ENCODE results near the gene CRELD2.

Gene CRELD2

DNA sequence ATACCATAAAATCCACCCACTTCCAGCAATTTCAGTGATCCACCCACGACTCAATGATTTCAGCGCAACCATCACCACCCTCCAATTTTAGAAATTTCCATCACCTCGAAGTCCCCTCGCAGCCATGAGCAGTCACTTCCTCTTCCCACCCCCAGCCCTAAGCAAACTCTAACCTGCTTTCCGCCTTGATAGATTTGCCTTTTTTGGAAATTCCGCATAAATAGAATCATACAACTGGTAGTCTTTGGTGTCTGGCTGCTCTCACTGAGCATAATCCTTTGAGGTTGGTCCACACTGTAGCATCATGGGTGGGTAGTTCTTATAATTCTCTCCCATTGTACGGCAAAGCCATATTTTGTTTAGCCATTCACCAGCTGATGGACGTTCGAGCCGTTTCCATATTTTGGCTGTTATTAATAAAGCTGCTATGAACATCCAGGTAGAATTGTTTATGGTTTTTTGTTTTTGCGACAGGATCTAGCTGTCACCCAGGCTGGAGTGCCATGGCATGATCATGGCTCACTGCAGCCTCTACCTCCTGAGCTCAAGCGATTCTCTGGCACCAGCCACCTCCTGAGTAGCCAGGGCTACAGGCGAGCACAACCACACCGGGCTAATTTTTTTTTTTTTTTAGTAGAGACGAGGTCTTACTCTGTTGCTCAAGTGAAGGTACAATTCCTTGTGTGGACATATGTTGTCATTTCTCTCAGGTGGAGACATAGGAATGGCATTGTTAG lies 58.2 kb downstream of the CRELD2 start:
- Histone ChIP-seq H3K79me2 (ENCODE audit: insufficient read depth, low read length) (no peaks in the 10 kb centered on the region), H3K9ac (ENCODE audit: low read length) (no peak overlapping the region), H3K27ac (ENCODE audit: low read depth, low read length, poor library complexity, severe bottlenecking) (peak overlapping the region; percentile 5), H3F3A (ENCODE audit: insufficient read depth, low read length) (no peaks in the 10 kb centered on the region; the same call in 1 of the 2 replicates), H3K4me1 (ENCODE audit: insufficient read depth, low read length, severe bottlenecking) (peaks cover 16% of the 10 kb centered on the region), H3K4me3 (ENCODE audit: low read depth, low read length, poor library complexity, severe bottlenecking) (no peak overlapping the region), H2AFZ (ENCODE audit: low read length) (no peak overlapping the region), H3K9me3 (ENCODE audit: low read length) (peaks cover 6% of the 10 kb centered on the region; the same call in 1 of the 2 replicates), H4K20me1 (ENCODE audit: insufficient read depth, low read length) (no peaks in the 10 kb centered on the region), H3K9me2 (ENCODE audit: low read depth, low read length) (no peaks in the 10 kb centered on the region), H3K36me3 (ENCODE audit: insufficient read depth, low read length) (no peaks in the 10 kb centered on the region; the same call in 1 of the 2 replicates), H3K27me3 (ENCODE audit: insufficient read depth, low read length) (no peaks in the 10 kb centered on the region), H3K4me2 (ENCODE audit: low read length) (no peak overlapping the region)
- TF ChIP-seq, protein P1, sequence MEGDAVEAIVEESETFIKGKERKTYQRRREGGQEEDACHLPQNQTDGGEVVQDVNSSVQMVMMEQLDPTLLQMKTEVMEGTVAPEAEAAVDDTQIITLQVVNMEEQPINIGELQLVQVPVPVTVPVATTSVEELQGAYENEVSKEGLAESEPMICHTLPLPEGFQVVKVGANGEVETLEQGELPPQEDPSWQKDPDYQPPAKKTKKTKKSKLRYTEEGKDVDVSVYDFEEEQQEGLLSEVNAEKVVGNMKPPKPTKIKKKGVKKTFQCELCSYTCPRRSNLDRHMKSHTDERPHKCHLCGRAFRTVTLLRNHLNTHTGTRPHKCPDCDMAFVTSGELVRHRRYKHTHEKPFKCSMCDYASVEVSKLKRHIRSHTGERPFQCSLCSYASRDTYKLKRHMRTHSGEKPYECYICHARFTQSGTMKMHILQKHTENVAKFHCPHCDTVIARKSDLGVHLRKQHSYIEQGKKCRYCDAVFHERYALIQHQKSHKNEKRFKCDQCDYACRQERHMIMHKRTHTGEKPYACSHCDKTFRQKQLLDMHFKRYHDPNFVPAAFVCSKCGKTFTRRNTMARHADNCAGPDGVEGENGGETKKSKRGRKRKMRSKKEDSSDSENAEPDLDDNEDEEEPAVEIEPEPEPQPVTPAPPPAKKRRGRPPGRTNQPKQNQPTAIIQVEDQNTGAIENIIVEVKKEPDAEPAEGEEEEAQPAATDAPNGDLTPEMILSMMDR (IDR thresholded peaks at IDR 0.05; ENCODE audit: low read length), result no peak
- TF ChIP-seq EZH2 (IDR thresholded peaks at IDR 0.05; ENCODE audit: borderline replicate concordance, low read length), result no peak

Data from OCI-LY1 (cell line).